G401.6 (cell line): ENCODE results near the gene USP37.

ENCODE experiments used
- FAIRE-seq: peaks from 2 replicates; lab custom pipeline; 2012; peaks lifted over from hg19 to GRCh38; lab: Jason Lieb, UNC

USP37 gene

DNA sequence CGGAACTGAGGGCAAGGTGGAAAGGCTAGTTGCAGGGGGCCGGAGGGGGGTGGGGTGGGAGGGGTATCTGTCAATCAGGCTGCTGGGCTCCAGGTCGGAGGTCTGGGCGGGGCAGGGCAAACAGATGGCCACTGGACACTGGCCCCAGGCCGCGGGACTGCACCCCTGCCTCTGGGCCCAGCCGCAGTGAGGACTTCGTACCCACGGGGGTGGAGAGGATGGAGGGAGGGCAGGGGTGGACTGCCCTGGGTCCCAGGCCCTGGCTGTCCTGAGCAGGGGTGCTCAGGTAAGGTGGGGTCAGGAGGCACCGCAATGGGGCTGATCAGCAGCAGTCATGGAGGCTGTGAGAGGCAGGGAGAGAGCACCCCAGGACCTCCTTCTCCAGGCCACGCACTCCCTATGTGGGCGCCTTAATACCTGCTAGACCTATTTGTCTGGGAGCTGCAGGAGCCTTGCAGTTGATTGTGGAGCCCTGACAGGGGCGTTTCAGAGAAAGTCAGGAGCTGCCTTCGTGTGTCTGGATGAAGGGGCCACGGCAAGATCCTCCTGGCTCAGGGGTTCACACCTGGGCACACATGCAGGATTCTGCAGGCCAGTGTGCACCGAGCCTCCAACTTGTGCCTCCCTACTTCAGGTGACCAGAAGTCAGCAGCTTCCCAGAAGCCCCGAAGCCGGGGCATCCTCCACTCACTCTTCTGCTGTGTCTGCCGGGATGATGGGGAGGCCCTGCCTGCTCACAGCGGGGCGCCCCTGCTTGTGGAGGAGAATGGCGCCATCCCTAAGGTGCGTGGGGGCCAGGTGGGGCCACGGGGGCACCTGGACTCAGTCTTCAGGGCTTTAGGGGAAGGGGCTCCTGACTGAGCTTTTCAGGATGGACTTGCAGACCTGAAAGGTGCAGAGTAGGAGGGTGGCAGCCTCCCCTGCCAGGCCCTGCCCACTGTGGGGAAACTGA, 166.9 kb downstream of the USP37 start:
- FAIRE-seq: no peak
